ENCODE data around the gene MKNK1.

Gene MKNK1

DNA sequence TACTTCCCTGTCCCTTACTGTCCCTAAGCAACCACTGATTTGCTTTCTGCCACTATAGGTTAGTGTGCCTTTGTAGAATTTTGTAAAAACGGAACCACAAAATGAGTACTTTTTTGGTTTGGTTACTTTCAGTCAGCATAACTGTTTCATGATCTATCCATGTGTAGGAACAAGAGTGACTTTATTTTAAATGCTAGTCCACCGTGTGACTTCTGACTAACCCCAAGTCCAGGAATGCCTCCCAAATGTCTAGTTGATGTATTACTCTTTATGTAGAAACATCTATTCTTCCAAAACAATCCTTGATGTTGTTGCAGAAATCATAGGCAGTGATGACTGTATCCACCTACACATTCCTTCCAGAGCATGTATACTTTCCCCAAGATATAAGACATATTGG is 42.8 kb upstream of the MKNK1 start:
- no peak for TF ChIP-seq CTCF (IDR thresholded peaks at IDR 0.05; ENCODE audit: control insufficient read depth, extremely low read depth, insufficient read depth)
- no peak overlapping the region for H3K4me3 ChIP-seq (ENCODE audit: low read depth, low read length)
- DNase-seq (ENCODE audit: low read depth) = no peak

GRCh38 chr1:46646331-46646730 is 42.3 kb upstream of the MKNK1 start:
- TF ChIP-seq CTCF (IDR thresholded peaks at IDR 0.05; ENCODE audit: control insufficient read depth, extremely low read depth, insufficient read depth) = no peak

GRCh38 chr1:46645815-46646214 is 41.7 kb upstream of the MKNK1 start:
- no peak overlapping the region for H3K4me3 ChIP-seq (ENCODE audit: low read depth, low read length)
- no peak for DNase-seq (ENCODE audit: low read depth)
- no peak for TF ChIP-seq CTCF (IDR thresholded peaks at IDR 0.05; ENCODE audit: control insufficient read depth, extremely low read depth, insufficient read depth)

More at GRCh38 chr1:46646331-46646730, 42.3 kb upstream of the MKNK1 start:
- H3K4me3 ChIP-seq (ENCODE audit: low read depth, low read length) = no peak overlapping the region
- no peak for DNase-seq (ENCODE audit: low read depth)

- H3K4me3 ChIP-seq (ENCODE audit: low read depth, low read length) = no peak overlapping the region
- TF ChIP-seq CTCF (IDR thresholded peaks at IDR 0.05; ENCODE audit: control insufficient read depth, extremely low read depth, insufficient read depth) = no peak
- peak; percentile 94 for DNase-seq (ENCODE audit: low read depth)
These were observed 39.3 kb upstream of the MKNK1 start for GRCh38 chr1:46643368-46643775.

DNA sequence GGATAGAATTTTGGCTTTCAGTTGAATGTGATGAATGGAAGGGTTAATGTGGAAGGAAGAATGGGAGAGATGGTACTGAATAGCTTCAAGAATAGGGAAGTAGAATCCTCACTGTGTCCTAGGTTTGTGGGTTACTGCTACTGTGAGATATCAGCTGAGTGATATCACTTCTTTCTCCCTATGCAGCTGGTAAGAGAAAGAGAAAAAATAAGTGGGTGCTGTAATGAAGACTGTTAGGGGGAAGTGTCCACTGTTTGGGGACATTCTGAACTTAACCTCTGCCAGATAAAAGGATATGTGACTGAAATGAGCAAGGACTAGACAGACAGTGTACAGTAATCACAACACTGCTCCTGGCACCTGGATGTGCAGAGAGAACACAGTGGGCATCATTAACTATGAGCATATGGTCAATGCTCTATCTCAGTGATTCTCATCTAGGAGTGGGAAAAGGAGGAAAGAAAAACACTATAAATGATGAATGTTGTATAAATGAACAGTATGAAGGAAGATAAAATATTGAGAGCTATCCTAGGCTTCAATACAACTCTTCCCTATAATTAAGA is 38.1 kb upstream of the MKNK1 start:
- no peak overlapping the region for H3K4me3 ChIP-seq (ENCODE audit: low read depth, low read length)
- no peak for TF ChIP-seq CTCF (IDR thresholded peaks at IDR 0.05; ENCODE audit: control insufficient read depth, extremely low read depth, insufficient read depth)
- DNase-seq (ENCODE audit: low read depth) = no peak

DNA sequence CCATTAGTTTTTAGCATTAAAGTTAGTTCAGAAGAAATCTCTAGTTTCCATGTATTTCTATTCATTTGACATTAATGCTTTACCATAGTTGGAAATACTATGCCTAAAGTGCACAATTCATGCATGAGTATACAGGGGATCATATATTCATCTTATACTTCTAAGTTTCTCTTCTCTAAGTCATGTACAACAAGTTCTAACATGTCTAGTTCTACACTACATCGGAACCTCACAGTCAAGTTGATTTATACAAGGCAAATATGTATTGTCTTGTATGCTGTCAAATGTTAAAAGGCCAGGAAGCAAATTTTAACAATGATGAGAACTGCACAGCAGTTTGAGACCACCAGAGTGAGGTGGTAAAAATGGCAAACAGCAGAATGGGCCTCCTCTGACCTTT is 35.5 kb upstream of the MKNK1 start:
- TF ChIP-seq CTCF (IDR thresholded peaks at IDR 0.05; ENCODE audit: control insufficient read depth, extremely low read depth, insufficient read depth) = no peak
- no peak overlapping the region for H3K4me3 ChIP-seq (ENCODE audit: low read depth, low read length)
- no peak for DNase-seq (ENCODE audit: low read depth)

DNA sequence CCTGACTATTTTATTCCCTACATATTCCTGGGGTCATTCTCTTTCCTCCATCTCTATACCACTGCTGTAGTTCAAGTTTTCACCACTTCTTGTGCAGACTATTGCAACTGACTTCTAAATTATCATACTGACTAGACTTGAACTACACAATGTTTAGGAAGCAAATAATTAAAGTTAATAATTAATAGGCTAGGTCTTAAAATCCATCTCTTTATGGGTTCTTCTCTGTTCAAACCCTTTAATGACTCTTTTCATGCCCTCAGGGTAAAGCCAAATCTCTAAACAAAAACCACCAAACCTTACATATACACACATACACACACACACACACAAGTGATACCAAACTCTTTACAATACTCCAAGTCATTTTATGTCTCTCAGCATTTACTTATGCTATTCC is 34.9 kb upstream of the MKNK1 start:
- DNase-seq (ENCODE audit: low read depth) = peak; percentile 64
- TF ChIP-seq CTCF (IDR thresholded peaks at IDR 0.05; ENCODE audit: control insufficient read depth, extremely low read depth, insufficient read depth) = no peak
- H3K4me3 ChIP-seq (ENCODE audit: low read depth, low read length) = 0 out of 2 replicates have a peak overlapping the region, but pooled peaks have one; percentile 0

All from LNCaP clone FGC (cell line).